Sigmoid colon (tissue), 7 donors: Measurements from ENCODE around the gene PAPLN. TPM values are rescaled to one million over a fixed set of nuclear protein-coding genes. Genes with fewer than 3 reads are reported as not detected.

Experiments used
- DNase-seq: peaks from one replicate; pipeline ENCODE4 v3.0.0-alpha.2; 2019
- H3K27ac ChIP-seq, 4 donors: fragments of 200-600 bp; sonication (generic); one replicate each; pipeline ENCODE4 v1.5.1; 2016 to 2019; ENCODE audit warnings: mild to moderate bottlenecking in 1 of 4
- H3K27me3 ChIP-seq, 3 donors: fragments of 200-600 bp; sonication (generic); one replicate each; pipeline ENCODE4 v1.5.1; 2019; ENCODE audit warnings: mild to moderate bottlenecking in 1 of 3
- H3K36me3 ChIP-seq, 4 donors: fragments of 200-600 bp; sonication (generic); one replicate each; pipeline ENCODE4 v1.5.1; 2016 to 2019
- H3K4me1 ChIP-seq, 4 donors: fragments of 200-600 bp; sonication (generic); one replicate each; pipeline ENCODE4 v1.5.1; 2017 to 2019
- H3K4me3 ChIP-seq, 4 donors: fragments of 200-600 bp; sonication (generic); one replicate each; pipeline ENCODE4 v1.5.1; 2017 to 2019; ENCODE audit warnings: mild to moderate bottlenecking in 2 of 4, moderate library complexity in 1 of 4
- H3K9me3 ChIP-seq, 4 donors: fragments of 200-600 bp in 3 of 4; sonication (generic) in 3 of 4; one replicate each; pipeline versions ENCODE4 v1.5.1 to v1.6.1; 2013 to 2019
- CTCF ChIP-seq, 4 experiments: fragments of 450-650 bp in 3 of 4; fragments of 200-600 bp in 1 of 4; IDR thresholded peaks; one replicate each; pipeline ENCODE4 v1.5.1; 2016 to 2019; ENCODE audit warnings: antibody characterized with exemption in 4 of 4, mild to moderate bottlenecking in 3 of 4, moderate library complexity in 2 of 4
- EP300 ChIP-seq, 4 donors: sonication (generic); formaldehyde crosslinking; IDR thresholded peaks; one replicate each; pipeline ENCODE4 v1.6.1; 2017; ENCODE audit warnings: antibody characterized with exemption in 4 of 4
- POLR2A ChIP-seq, 2 donors: fragments of 450-650 bp; IDR thresholded peaks; one replicate each; pipeline ENCODE4 v1.6.1; 2016; ENCODE audit warnings: antibody characterized with exemption in 2 of 2, mild to moderate bottlenecking in 2 of 2, moderate library complexity in 2 of 2
- POLR2AphosphoS5 ChIP-seq, 4 donors: sonication (generic); formaldehyde crosslinking; IDR thresholded peaks; one replicate each; pipeline ENCODE4 v1.6.1; 2017; ENCODE audit warnings: antibody characterized with exemption in 4 of 4
- WGBS, 2 donors: extraction: QIAGEN DNeasy Blood & Tissue Kit; methylation state at CpG; one replicate each; pipeline ENCODE4 v1.1.7; 2013; 5-methylcytosine and 5-hydroxymethylcytosine counted together
- intact Hi-C: fragments of 100-400 bp; cut with DNase I; formaldehyde crosslinking; loops from one replicate; pipeline ENCODE4 v1.15.1; 2023
- polyA plus RNA-seq, 3 donors: library from polyadenylated mRNA; stranded (reverse); fragments of 200-250 nt; gene quantifications; one replicate each; pipeline ENCODE4 v1.2.3, GENCODE V29; 2013
- total RNA-seq, 4 donors: library from RNA; depleted of rRNA; stranded (reverse); fragments of >200 nt; gene quantifications; one replicate each; pipeline ENCODE4 v1.1.0, GENCODE V29; 2016
- donor health status: healthy with polysubstance abuse.
- donor health status: Bipolar disorder and iron deficiency.
- donor health status: healthy.

Gene PAPLN
- total and polyA plus RNA-seq, 7 donors, result 0.46 to 52.1 (median 13.6) TPM

GRCh38 chr14:73252491-73253322 is 15.4 kb downstream of the PAPLN start:
- H3K4me3 ChIP-seq, result no peak overlapping the region
- H3K27ac ChIP-seq, result no peak overlapping the region
- TF ChIP-seq EP300 (IDR thresholded peaks at IDR 0.05) (no peak), POLR2A (IDR thresholded peaks at IDR 0.05) (no peak), CTCF (IDR thresholded peaks at IDR 0.05) (no peak), POLR2AphosphoS5 (IDR thresholded peaks at IDR 0.05) (no peak)
- H3K4me1 ChIP-seq, result no peaks in the 10 kb centered on the region
- no peak for DNase-seq
- WGBS, 2 donors, result 88 to 90% methylated on average over 29 of the region's 29 CpGs
- peaks cover 0 to 43% (median 0%) of the 10 kb centered on the region in 4 donors for H3K36me3 ChIP-seq
- intact Hi-C loops, result no loop called here
- no peaks in the 10 kb centered on the region for H3K9me3 ChIP-seq
- no peaks in the 10 kb centered on the region for H3K27me3 ChIP-seq

- Histone ChIP-seq H3K36me3 (peaks cover 0 to 43% (median 0%) of the 10 kb centered on the region in 4 donors), H3K4me1 (no peaks in the 10 kb centered on the region), H3K9me3 (no peaks in the 10 kb centered on the region), H3K27ac (no peak overlapping the region), H3K4me3 (no peak overlapping the region), H3K27me3 (no peaks in the 10 kb centered on the region)
- intact Hi-C loops, result no loop called here
- no peak for DNase-seq
- WGBS, 2 donors, result 93% methylated on average over 10 of the region's 10 CpGs
- TF ChIP-seq POLR2AphosphoS5 (IDR thresholded peaks at IDR 0.05), result no peak
- no peak for TF ChIP-seq CTCF (IDR thresholded peaks at IDR 0.05)
- no peak for TF ChIP-seq POLR2A (IDR thresholded peaks at IDR 0.05)
- no peak for TF ChIP-seq EP300 (IDR thresholded peaks at IDR 0.05)
Measured at GRCh38 chr14:73253323-73253610, 16.0 kb downstream of the PAPLN start.

- no peaks in the 10 kb centered on the region for H3K27me3 ChIP-seq
- H3K4me1 ChIP-seq, result no peaks in the 10 kb centered on the region
- 92 to 94% methylated on average over 12 of the region's 12 CpGs for WGBS, 2 donors
- no peak for DNase-seq
- H3K36me3 ChIP-seq, result peaks cover 0 to 45% (median 0%) of the 10 kb centered on the region in 4 donors
- no peaks in the 10 kb centered on the region for H3K9me3 ChIP-seq
- H3K27ac ChIP-seq, result no peak overlapping the region
- TF ChIP-seq POLR2A (IDR thresholded peaks at IDR 0.05) (no peak), CTCF (IDR thresholded peaks at IDR 0.05) (no peak), EP300 (IDR thresholded peaks at IDR 0.05) (no peak), POLR2AphosphoS5 (IDR thresholded peaks at IDR 0.05) (no peak)
- no peak overlapping the region for H3K4me3 ChIP-seq
- intact Hi-C loops, result no loop called here
Measured at GRCh38 chr14:73253721-73254120, 16.4 kb downstream of the PAPLN start.

- Histone ChIP-seq H3K27ac (no peak overlapping the region), H3K4me1 (no peaks in the 10 kb centered on the region), H3K9me3 (no peaks in the 10 kb centered on the region), H3K4me3 (no peak overlapping the region), H3K36me3 (peaks cover 0 to 52% (median 0%) of the 10 kb centered on the region in 4 donors), H3K27me3 (no peaks in the 10 kb centered on the region)
- WGBS, 2 donors, result 83 to 94% methylated on average over 28 of the region's 28 CpGs
- TF ChIP-seq POLR2A (IDR thresholded peaks at IDR 0.05), result no peak
- no peak for TF ChIP-seq EP300 (IDR thresholded peaks at IDR 0.05)
- no peak for TF ChIP-seq CTCF (IDR thresholded peaks at IDR 0.05)
- TF ChIP-seq POLR2AphosphoS5 (IDR thresholded peaks at IDR 0.05), result no peak
- intact Hi-C loops, result no loop called here
- DNase-seq, result no peak
Measured at GRCh38 chr14:73254247-73255004, 17.1 kb downstream of the PAPLN start.
